Suprapubic skin (tissue), 3 donors: ENCODE data around the gene SCAMP3.

ENCODE experiments used
- EP300 ChIP-seq: sonication (generic); formaldehyde crosslinking; IDR thresholded peaks from one replicate; pipeline ENCODE4 v1.6.1; 2017; ENCODE audit warnings: antibody characterized with exemption
- TF ChIP-seq, protein P1 (sequence below), 2 donors: fragments of 200-600 bp in 1 of 2; fragments of 450-650 bp in 1 of 2; sonication (generic) in 1 of 2; IDR thresholded peaks; one replicate each; pipeline ENCODE4 v1.5.1; 2016 to 2019; ENCODE audit warnings: antibody characterized with exemption in 2 of 2, mild to moderate bottlenecking in 1 of 2, moderate library complexity in 1 of 2

DNA sequence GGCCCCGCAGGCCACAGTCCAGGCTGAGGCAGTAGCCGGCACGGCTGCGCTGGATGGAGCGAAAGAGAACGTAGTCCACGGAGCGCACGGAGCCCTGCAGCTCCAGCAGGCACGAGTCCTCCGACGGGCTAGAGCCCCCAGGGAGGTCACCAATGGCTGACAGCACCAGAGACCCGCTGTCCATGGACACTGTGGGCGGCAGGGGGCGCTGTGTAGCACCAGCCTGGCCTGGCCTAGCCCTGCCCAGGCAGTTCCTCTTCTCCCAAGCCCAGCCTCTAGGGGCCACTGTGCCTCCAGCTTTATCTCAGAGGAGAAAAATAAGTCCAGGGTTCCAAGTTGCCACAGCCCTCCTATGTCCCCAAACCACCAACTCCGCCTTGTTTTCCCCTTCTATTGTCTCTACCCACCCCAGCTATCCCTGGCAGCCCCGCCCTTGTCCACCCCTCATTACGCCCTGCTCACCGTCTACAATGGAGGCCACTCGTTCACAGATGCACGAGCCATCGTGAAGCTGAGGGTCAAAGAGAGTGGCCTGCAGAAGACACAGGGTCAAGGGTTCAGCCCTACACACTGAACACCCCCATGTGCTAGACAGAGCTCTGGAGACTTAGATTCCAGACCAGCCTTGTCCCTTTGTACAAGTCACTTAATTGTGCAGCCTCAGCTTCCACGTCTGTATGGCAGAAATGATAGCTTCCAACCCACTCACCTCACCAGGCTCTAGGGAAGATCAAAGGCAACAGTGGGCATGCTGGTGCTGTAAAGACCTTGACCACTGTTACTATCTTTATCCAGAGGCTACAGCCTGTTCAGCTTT, 11.3 kb downstream of the SCAMP3 start:
- TF ChIP-seq, protein P1, sequence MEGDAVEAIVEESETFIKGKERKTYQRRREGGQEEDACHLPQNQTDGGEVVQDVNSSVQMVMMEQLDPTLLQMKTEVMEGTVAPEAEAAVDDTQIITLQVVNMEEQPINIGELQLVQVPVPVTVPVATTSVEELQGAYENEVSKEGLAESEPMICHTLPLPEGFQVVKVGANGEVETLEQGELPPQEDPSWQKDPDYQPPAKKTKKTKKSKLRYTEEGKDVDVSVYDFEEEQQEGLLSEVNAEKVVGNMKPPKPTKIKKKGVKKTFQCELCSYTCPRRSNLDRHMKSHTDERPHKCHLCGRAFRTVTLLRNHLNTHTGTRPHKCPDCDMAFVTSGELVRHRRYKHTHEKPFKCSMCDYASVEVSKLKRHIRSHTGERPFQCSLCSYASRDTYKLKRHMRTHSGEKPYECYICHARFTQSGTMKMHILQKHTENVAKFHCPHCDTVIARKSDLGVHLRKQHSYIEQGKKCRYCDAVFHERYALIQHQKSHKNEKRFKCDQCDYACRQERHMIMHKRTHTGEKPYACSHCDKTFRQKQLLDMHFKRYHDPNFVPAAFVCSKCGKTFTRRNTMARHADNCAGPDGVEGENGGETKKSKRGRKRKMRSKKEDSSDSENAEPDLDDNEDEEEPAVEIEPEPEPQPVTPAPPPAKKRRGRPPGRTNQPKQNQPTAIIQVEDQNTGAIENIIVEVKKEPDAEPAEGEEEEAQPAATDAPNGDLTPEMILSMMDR (IDR thresholded peaks at IDR 0.05): peak; percentile 99 to 100
- TF ChIP-seq EP300: no peak
